ENCODE data around the gene EFCAB9.

EFCAB9 gene

GRCh38 chr5:172170251-172170701 is 23.7 kb upstream of the EFCAB9 start:
- peaks cover 86% of the 10 kb centered on the region for H3K79me2 ChIP-seq (ENCODE audit: low read length)
- peaks cover 20% of the 10 kb centered on the region for H3K4me1 ChIP-seq (ENCODE audit: low read length)
- no peaks in the 10 kb centered on the region for H3K27me3 ChIP-seq (ENCODE audit: low read depth, low read length)
- no peak for TF ChIP-seq CTCF (IDR thresholded peaks at IDR 0.05; ENCODE audit: low read depth, low read length)
- no peak for TF ChIP-seq EZH2phosphoT487 (IDR thresholded peaks at IDR 0.05; ENCODE audit: low read depth)
- no peaks in the 10 kb centered on the region for H3K9me3 ChIP-seq (ENCODE audit: insufficient read depth, low read length)
- no peak overlapping the region for H2AFZ ChIP-seq (ENCODE audit: low read depth, low read length)
- peaks cover 23% of the 10 kb centered on the region for H3K36me3 ChIP-seq (replicated peaks; ENCODE audit: low read depth, low read length)
- no peak overlapping the region for H3K4me2 ChIP-seq (ENCODE audit: low read length)
- no peak overlapping the region for H3K27ac ChIP-seq (ENCODE audit: low read length)
- peaks cover 63% of the 10 kb centered on the region for H4K20me1 ChIP-seq (ENCODE audit: insufficient read depth, low read length)
- no peak overlapping the region for H3K9ac ChIP-seq (ENCODE audit: low read length)
- no peak overlapping the region for H3K4me3 ChIP-seq (ENCODE audit: low read length)

GRCh38 chr5:172171118-172171517 is 22.9 kb upstream of the EFCAB9 start:
- Histone ChIP-seq H3K36me3 (replicated peaks; ENCODE audit: low read depth, low read length) (peaks cover 25% of the 10 kb centered on the region), H3K9me3 (ENCODE audit: insufficient read depth, low read length) (no peaks in the 10 kb centered on the region), H3K27ac (ENCODE audit: low read length) (no peak overlapping the region), H4K20me1 (ENCODE audit: insufficient read depth, low read length) (peaks cover 58% of the 10 kb centered on the region), H3K27me3 (ENCODE audit: low read depth, low read length) (no peaks in the 10 kb centered on the region), H3K9ac (ENCODE audit: low read length) (no peak overlapping the region), H3K79me2 (ENCODE audit: low read length) (peaks cover 86% of the 10 kb centered on the region), H2AFZ (ENCODE audit: low read depth, low read length) (no peak overlapping the region), H3K4me1 (ENCODE audit: low read length) (peaks cover 26% of the 10 kb centered on the region), H3K4me3 (ENCODE audit: low read length) (no peak overlapping the region), H3K4me2 (ENCODE audit: low read length) (no peak overlapping the region)
- TF ChIP-seq CTCF (IDR thresholded peaks at IDR 0.05; ENCODE audit: low read depth, low read length): no peak
- TF ChIP-seq EZH2phosphoT487 (IDR thresholded peaks at IDR 0.05; ENCODE audit: low read depth): no peak

GRCh38 chr5:172172912-172173563 is 20.9 kb upstream of the EFCAB9 start:
- Histone ChIP-seq H3K4me1 (ENCODE audit: low read length) (peaks cover 31% of the 10 kb centered on the region), H3K36me3 (replicated peaks; ENCODE audit: low read depth, low read length) (peaks cover 28% of the 10 kb centered on the region), H3K27me3 (ENCODE audit: low read depth, low read length) (no peaks in the 10 kb centered on the region), H3K9me3 (ENCODE audit: insufficient read depth, low read length) (no peaks in the 10 kb centered on the region), H3K9ac (ENCODE audit: low read length) (no peak overlapping the region), H2AFZ (ENCODE audit: low read depth, low read length) (no peak overlapping the region), H3K4me3 (ENCODE audit: low read length) (no peak overlapping the region), H3K4me2 (ENCODE audit: low read length) (no peak overlapping the region), H3K27ac (ENCODE audit: low read length) (no peak overlapping the region), H4K20me1 (ENCODE audit: insufficient read depth, low read length) (peaks cover 41% of the 10 kb centered on the region), H3K79me2 (ENCODE audit: low read length) (peaks cover 90% of the 10 kb centered on the region)
- TF ChIP-seq CTCF (IDR thresholded peaks at IDR 0.05; ENCODE audit: low read depth, low read length): no peak

GRCh38 chr5:172173564-172174153 is 20.3 kb upstream of the EFCAB9 start:
- H3K36me3 ChIP-seq (replicated peaks; ENCODE audit: low read depth, low read length): peaks cover 28% of the 10 kb centered on the region
- H3K9me3 ChIP-seq (ENCODE audit: insufficient read depth, low read length): no peaks in the 10 kb centered on the region
- H3K27ac ChIP-seq (ENCODE audit: low read length): no peak overlapping the region
- H3K4me3 ChIP-seq (ENCODE audit: low read length): no peak overlapping the region
- no peak overlapping the region for H3K4me2 ChIP-seq (ENCODE audit: low read length)
- no peaks in the 10 kb centered on the region for H3K27me3 ChIP-seq (ENCODE audit: low read depth, low read length)
- H2AFZ ChIP-seq (ENCODE audit: low read depth, low read length): no peak overlapping the region
- no peak overlapping the region for H3K9ac ChIP-seq (ENCODE audit: low read length)
- peaks cover 38% of the 10 kb centered on the region for H4K20me1 ChIP-seq (ENCODE audit: insufficient read depth, low read length)
- H3K4me1 ChIP-seq (ENCODE audit: low read length): peaks cover 31% of the 10 kb centered on the region
- TF ChIP-seq EZH2phosphoT487 (IDR thresholded peaks at IDR 0.05; ENCODE audit: low read depth): no peak
- peaks cover 90% of the 10 kb centered on the region for H3K79me2 ChIP-seq (ENCODE audit: low read length)

Data from OCI-LY3 (cell line).